T-helper 1 cell treated with Interleukin-12 subunit alpha and Interleukin-12 subunit beta and Interleukin-4 antibody, amounts not matched to agents 30 μg/mL and 1 μg/mL, for 36 hours (primary cell): ENCODE data around the gene GOLGB1.

Experiments used
- H3K27ac Mint-ChIP-seq: one replicate; pipeline ENCODE4 v1.8.0; 2021; ENCODE audit warnings: mild to moderate bottlenecking, mixed read lengths
- H3K27me3 Mint-ChIP-seq: one replicate; pipeline ENCODE4 v1.8.0; 2021; ENCODE audit warnings: low read depth, mixed read lengths
- H3K36me3 Mint-ChIP-seq: one replicate; pipeline ENCODE4 v1.8.0; 2021; ENCODE audit warnings: low read depth, mixed read lengths
- H3K4me1 Mint-ChIP-seq: one replicate; pipeline ENCODE4 v1.8.0; 2021; ENCODE audit warnings: low read depth, mixed read lengths
- H3K4me3 Mint-ChIP-seq: one replicate; pipeline ENCODE4 v1.8.0; 2021; ENCODE audit warnings: mild to moderate bottlenecking, moderate library complexity, mixed read lengths
- H3K9me3 Mint-ChIP-seq: one replicate; pipeline ENCODE4 v1.8.0; 2021; ENCODE audit warnings: mixed read lengths

GOLGB1 gene

GRCh38 chr3:121621491-121621890 lies 128.1 kb downstream of the GOLGB1 start:
- Mint-ChIP-seq H3K36me3 (no peaks in the 10 kb centered on the region), H3K4me1 (peaks cover 3% of the 10 kb centered on the region), H3K4me3 (no peak overlapping the region), H3K9me3 (no peaks in the 10 kb centered on the region), H3K27ac (no peak overlapping the region), H3K27me3 (peaks cover 20% of the 10 kb centered on the region)

- Mint-ChIP-seq H3K27me3 (peaks cover 20% of the 10 kb centered on the region), H3K9me3 (no peaks in the 10 kb centered on the region), H3K36me3 (no peaks in the 10 kb centered on the region), H3K4me1 (peaks cover 3% of the 10 kb centered on the region), H3K4me3 (no peak overlapping the region), H3K27ac (no peak overlapping the region)
These were observed 129.8 kb downstream of the GOLGB1 start for GRCh38 chr3:121619691-121620090.
